Urothelium cell line (cell line): ENCODE measurements around the gene CPN2.

Experiments
- DNase-seq: peaks from one replicate; pipeline ENCODE4 v3.0.0; 2011; ENCODE audit warnings: low spot score, mixed read lengths
- FAIRE-seq: peaks from 2 replicates; lab custom pipeline; 2011; peaks lifted over from hg19 to GRCh38; lab: Jason Lieb, UNC

The CPN2 gene

GRCh38 chr3:194298331-194299227, 52.5 kb downstream of the CPN2 start:
- no peak for DNase-seq
- FAIRE-seq: peak; percentile 32

- peak; percentile 13 for FAIRE-seq
- peak; percentile 84 for DNase-seq
These were observed 54.5 kb downstream of the CPN2 start for GRCh38 chr3:194296454-194297263.

- no peak for FAIRE-seq
- no peak for DNase-seq
These were observed 56.3 kb downstream of the CPN2 start for GRCh38 chr3:194294895-194295214.

- DNase-seq (no peak), FAIRE-seq (no peak)
These were observed 56.8 kb downstream of the CPN2 start for GRCh38 chr3:194294199-194294894.

GRCh38 chr3:194293546-194294198, 57.5 kb downstream of the CPN2 start:
- DNase-seq: no peak
- no peak for FAIRE-seq

GRCh38 chr3:194292331-194292730, 58.8 kb downstream of the CPN2 start:
- no peak for DNase-seq
- no peak for FAIRE-seq
